Measurements from ENCODE around the gene SCAPER. TPM values are rescaled to one million over a fixed set of nuclear protein-coding genes. Genes with fewer than 3 reads are reported as not detected.
"Not testable (repeated sequence)": the region's sequence is repeated elsewhere in the genome, so short reads cannot be mapped to it uniquely, and the experiment has no call there.

Gene SCAPER
- total RNA-seq, 2 donors from 2014 or later: 25.8 to 56.7 TPM

GRCh38 chr15:76555247-76555646, 349.9 kb downstream of the SCAPER start:
- no peaks in the 10 kb centered on the region for H3K27me3 Mint-ChIP-seq
- H3K9me3 Mint-ChIP-seq: peaks cover 7% of the 10 kb centered on the region
- H3K4me3 Mint-ChIP-seq: no peak overlapping the region
- no peak overlapping the region for H3K27ac Mint-ChIP-seq
- no peak for ATAC-seq (replicated peaks)
- peaks cover 18% of the 10 kb centered on the region for H3K4me1 Mint-ChIP-seq
- peaks cover 3% of the 10 kb centered on the region for H3K36me3 Mint-ChIP-seq (ENCODE audit: low read depth)

- Mint-ChIP-seq H3K27ac (peak overlapping the region; percentile 72), H3K36me3 (ENCODE audit: low read depth) (peaks cover 4% of the 10 kb centered on the region), H3K4me1 (peaks cover 18% of the 10 kb centered on the region), H3K27me3 (no peaks in the 10 kb centered on the region), H3K4me3 (no peak overlapping the region), H3K9me3 (peaks cover 7% of the 10 kb centered on the region)
- no peak for ATAC-seq (replicated peaks)
These were observed 351.6 kb downstream of the SCAPER start for GRCh38 chr15:76553564-76553963.

GRCh38 chr15:76553102-76553501, 352.0 kb downstream of the SCAPER start:
- Mint-ChIP-seq H3K36me3 (ENCODE audit: low read depth) (peaks cover 4% of the 10 kb centered on the region), H3K27ac (peak overlapping the region; percentile 72), H3K4me3 (no peak overlapping the region), H3K9me3 (peaks cover 7% of the 10 kb centered on the region), H3K4me1 (peaks cover 18% of the 10 kb centered on the region), H3K27me3 (no peaks in the 10 kb centered on the region)
- ATAC-seq (replicated peaks): no peak

- peaks cover 4% of the 10 kb centered on the region for H3K9me3 Mint-ChIP-seq
- peaks cover 4% of the 10 kb centered on the region for H3K36me3 Mint-ChIP-seq (ENCODE audit: low read depth)
- no peak overlapping the region for H3K4me3 Mint-ChIP-seq
- H3K27ac Mint-ChIP-seq: no peak overlapping the region
- no peak for ATAC-seq (replicated peaks)
- no peaks in the 10 kb centered on the region for H3K27me3 Mint-ChIP-seq
- no peaks in the 10 kb centered on the region for H3K4me1 Mint-ChIP-seq
These were observed 358.3 kb downstream of the SCAPER start for GRCh38 chr15:76546805-76547204.

GRCh38 chr15:76533995-76534394, 371.1 kb downstream of the SCAPER start:
- H3K27me3 Mint-ChIP-seq: no peaks in the 10 kb centered on the region
- H3K27ac Mint-ChIP-seq: no peak overlapping the region
- peaks cover 4% of the 10 kb centered on the region for H3K9me3 Mint-ChIP-seq
- no peak for ATAC-seq (replicated peaks)
- peaks cover 5% of the 10 kb centered on the region for H3K36me3 Mint-ChIP-seq (ENCODE audit: low read depth)
- H3K4me1 Mint-ChIP-seq: no peaks in the 10 kb centered on the region
- H3K4me3 Mint-ChIP-seq: no peak overlapping the region

- no peaks in the 10 kb centered on the region for H3K9me3 Mint-ChIP-seq
These were observed 371.9 kb downstream of the SCAPER start for GRCh38 chr15:76533060-76533820.

GRCh38 chr15:76529911-76530310, 375.2 kb downstream of the SCAPER start:
- ATAC-seq (replicated peaks): no peak
- Mint-ChIP-seq H3K36me3 (ENCODE audit: low read depth) (no peaks in the 10 kb centered on the region), H3K27me3 (no peaks in the 10 kb centered on the region), H3K4me3 (no peak overlapping the region), H3K4me1 (no peaks in the 10 kb centered on the region), H3K27ac (no peak overlapping the region), H3K9me3 (no peaks in the 10 kb centered on the region)

More at GRCh38 chr15:76533060-76533820, 371.9 kb downstream of the SCAPER start:
- H3K4me3 Mint-ChIP-seq: no peak overlapping the region
- no peak for ATAC-seq (replicated peaks)
- no peaks in the 10 kb centered on the region for H3K36me3 Mint-ChIP-seq (ENCODE audit: low read depth)
- no peaks in the 10 kb centered on the region for H3K27me3 Mint-ChIP-seq
- H3K27ac Mint-ChIP-seq: no peak overlapping the region
- no peaks in the 10 kb centered on the region for H3K4me1 Mint-ChIP-seq

GRCh38 chr15:76526111-76526510, 379.0 kb downstream of the SCAPER start:
- H3K4me1 Mint-ChIP-seq: no peaks in the 10 kb centered on the region
- no peaks in the 10 kb centered on the region for H3K9me3 Mint-ChIP-seq
- no peaks in the 10 kb centered on the region for H3K36me3 Mint-ChIP-seq (ENCODE audit: low read depth)
- no peak overlapping the region for H3K4me3 Mint-ChIP-seq
- no peak for ATAC-seq (replicated peaks)
- no peak overlapping the region for H3K27ac Mint-ChIP-seq
- H3K27me3 Mint-ChIP-seq: no peaks in the 10 kb centered on the region

- H3K27ac Mint-ChIP-seq: no peak overlapping the region
- H3K27me3 Mint-ChIP-seq: no peaks in the 10 kb centered on the region
- no peak overlapping the region for H3K4me3 Mint-ChIP-seq
- no peaks in the 10 kb centered on the region for H3K9me3 Mint-ChIP-seq
- no peaks in the 10 kb centered on the region for H3K36me3 Mint-ChIP-seq (ENCODE audit: low read depth)
- ATAC-seq (replicated peaks): no peak
- H3K4me1 Mint-ChIP-seq: no peaks in the 10 kb centered on the region
These were observed 387.2 kb downstream of the SCAPER start for GRCh38 chr15:76517910-76518309.

GRCh38 chr15:76514282-76514681, 390.9 kb downstream of the SCAPER start:
- Mint-ChIP-seq H3K4me1 (no peaks in the 10 kb centered on the region), H3K36me3 (ENCODE audit: low read depth) (no peaks in the 10 kb centered on the region), H3K9me3 (no peaks in the 10 kb centered on the region), H3K27ac (no peak overlapping the region), H3K4me3 (no peak overlapping the region), H3K27me3 (no peaks in the 10 kb centered on the region)
- no peak for ATAC-seq (replicated peaks)

GRCh38 chr15:76512971-76513370, 392.2 kb downstream of the SCAPER start:
- H3K27me3 Mint-ChIP-seq: no peaks in the 10 kb centered on the region
- H3K36me3 Mint-ChIP-seq (ENCODE audit: low read depth): no peaks in the 10 kb centered on the region
- H3K27ac Mint-ChIP-seq: no peak overlapping the region
- H3K9me3 Mint-ChIP-seq: no peaks in the 10 kb centered on the region
- no peak for ATAC-seq (replicated peaks)
- no peak overlapping the region for H3K4me3 Mint-ChIP-seq
- H3K4me1 Mint-ChIP-seq: no peaks in the 10 kb centered on the region

GRCh38 chr15:76510663-76511062, 394.5 kb downstream of the SCAPER start:
- H3K4me3 Mint-ChIP-seq; H3K36me3 Mint-ChIP-seq (ENCODE audit: low read depth); H3K9me3 Mint-ChIP-seq; H3K27me3 Mint-ChIP-seq; ATAC-seq (replicated peaks); H3K27ac Mint-ChIP-seq; H3K4me1 Mint-ChIP-seq: not testable (repeated sequence)

GRCh38 chr15:76503804-76504203, 401.3 kb downstream of the SCAPER start:
- Mint-ChIP-seq H3K9me3 (no peaks in the 10 kb centered on the region), H3K27me3 (no peaks in the 10 kb centered on the region), H3K4me1 (no peaks in the 10 kb centered on the region), H3K27ac (no peak overlapping the region), H3K4me3 (no peak overlapping the region), H3K36me3 (ENCODE audit: low read depth) (peaks cover 23% of the 10 kb centered on the region)
- no peak for ATAC-seq (replicated peaks)

GRCh38 chr15:76503121-76503520, 402.0 kb downstream of the SCAPER start:
- Mint-ChIP-seq H3K27ac (no peak overlapping the region), H3K4me3 (no peak overlapping the region), H3K9me3 (no peaks in the 10 kb centered on the region), H3K27me3 (no peaks in the 10 kb centered on the region), H3K4me1 (no peaks in the 10 kb centered on the region), H3K36me3 (ENCODE audit: low read depth) (peaks cover 23% of the 10 kb centered on the region)
- ATAC-seq (replicated peaks): no peak

GRCh38 chr15:76502678-76503077, 402.5 kb downstream of the SCAPER start:
- H3K4me3 Mint-ChIP-seq: no peak overlapping the region
- no peaks in the 10 kb centered on the region for H3K9me3 Mint-ChIP-seq
- ATAC-seq (replicated peaks): no peak
- H3K4me1 Mint-ChIP-seq: no peaks in the 10 kb centered on the region
- H3K36me3 Mint-ChIP-seq (ENCODE audit: low read depth): peaks cover 23% of the 10 kb centered on the region
- no peaks in the 10 kb centered on the region for H3K27me3 Mint-ChIP-seq
- no peak overlapping the region for H3K27ac Mint-ChIP-seq
